HUES48 (cell line): ENCODE data around the gene GLDN.

ENCODE experiments used
- H3K27ac ChIP-seq: one replicate; pipeline ENCODE4 v1.7.0; 2013; ENCODE audit warnings: low read depth, low read length, inconsistent platforms
- H3K27me3 ChIP-seq: 2 replicates; pipeline ENCODE4 v1.6.1; 2013; ENCODE audit warnings: mild to moderate bottlenecking, low read length; ENCODE audit not compliant: control insufficient read depth, insufficient read depth
- H3K36me3 ChIP-seq: 2 replicates; pipeline ENCODE4 v1.6.1; 2013; ENCODE audit warnings: low read length; ENCODE audit not compliant: control insufficient read depth, insufficient read depth
- H3K4me1 ChIP-seq: 2 replicates; pipeline ENCODE4 v1.6.1; 2013; ENCODE audit warnings: mild to moderate bottlenecking, low read length; ENCODE audit not compliant: control insufficient read depth, insufficient read depth
- H3K4me3 ChIP-seq: 2 replicates; pipeline ENCODE4 v1.5.1; 2013; ENCODE audit warnings: mild to moderate bottlenecking, low read depth, low read length
- H3K9ac ChIP-seq: 2 replicates; pipeline ENCODE4 v1.6.1; 2013; ENCODE audit warnings: mild to moderate bottlenecking, low read depth, low read length, moderate library complexity
- H3K9me3 ChIP-seq: 2 replicates; pipeline ENCODE4 v1.6.1; 2013; ENCODE audit warnings: low read length; ENCODE audit not compliant: control insufficient read depth, insufficient read depth

GLDN gene

DNA sequence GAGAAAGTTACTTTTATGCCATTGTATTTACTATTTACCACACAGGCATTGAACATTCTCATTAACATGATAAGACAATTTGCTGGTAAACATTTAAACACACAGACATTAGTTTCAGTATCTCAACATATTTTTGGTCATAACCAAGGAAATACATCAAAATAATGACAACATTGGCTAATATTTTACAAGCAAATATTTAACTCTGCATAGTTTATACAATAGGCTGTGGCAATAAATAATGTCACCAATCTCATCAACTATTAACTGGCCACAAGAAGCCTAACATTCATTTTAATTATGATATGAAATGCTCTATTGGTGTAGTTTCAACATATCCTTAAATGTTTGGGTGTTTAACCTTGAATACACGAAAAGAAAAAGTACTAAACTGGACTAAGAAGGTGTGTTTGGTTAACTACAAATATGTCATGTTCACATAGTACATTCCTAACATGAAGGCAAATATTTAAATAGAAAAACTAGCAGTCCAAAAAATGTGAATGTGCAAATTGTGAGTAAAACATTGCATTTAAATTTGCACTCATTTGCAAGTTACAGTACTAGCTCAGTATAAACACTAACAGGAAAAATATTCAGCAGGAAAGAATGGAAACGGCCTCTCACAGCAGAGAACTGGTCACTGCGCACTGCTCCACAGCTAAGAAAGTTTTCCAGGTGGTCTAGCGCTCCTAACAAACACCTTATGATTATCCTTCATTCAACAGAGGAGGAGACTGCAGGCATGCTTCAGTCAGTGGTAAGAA is 106.6 kb downstream of the GLDN start:
- no peak overlapping the region for H3K4me3 ChIP-seq
- H3K9me3 ChIP-seq = no peaks in the 10 kb centered on the region
- H3K36me3 ChIP-seq = peaks cover 6% of the 10 kb centered on the region
- H3K27me3 ChIP-seq = no peaks in the 10 kb centered on the region
- no peak overlapping the region for H3K27ac ChIP-seq
- H3K4me1 ChIP-seq = 0 out of 2 replicates have a peak, but pooled peaks cover 2% of the 10 kb centered on the region
- no peak overlapping the region for H3K9ac ChIP-seq

DNA sequence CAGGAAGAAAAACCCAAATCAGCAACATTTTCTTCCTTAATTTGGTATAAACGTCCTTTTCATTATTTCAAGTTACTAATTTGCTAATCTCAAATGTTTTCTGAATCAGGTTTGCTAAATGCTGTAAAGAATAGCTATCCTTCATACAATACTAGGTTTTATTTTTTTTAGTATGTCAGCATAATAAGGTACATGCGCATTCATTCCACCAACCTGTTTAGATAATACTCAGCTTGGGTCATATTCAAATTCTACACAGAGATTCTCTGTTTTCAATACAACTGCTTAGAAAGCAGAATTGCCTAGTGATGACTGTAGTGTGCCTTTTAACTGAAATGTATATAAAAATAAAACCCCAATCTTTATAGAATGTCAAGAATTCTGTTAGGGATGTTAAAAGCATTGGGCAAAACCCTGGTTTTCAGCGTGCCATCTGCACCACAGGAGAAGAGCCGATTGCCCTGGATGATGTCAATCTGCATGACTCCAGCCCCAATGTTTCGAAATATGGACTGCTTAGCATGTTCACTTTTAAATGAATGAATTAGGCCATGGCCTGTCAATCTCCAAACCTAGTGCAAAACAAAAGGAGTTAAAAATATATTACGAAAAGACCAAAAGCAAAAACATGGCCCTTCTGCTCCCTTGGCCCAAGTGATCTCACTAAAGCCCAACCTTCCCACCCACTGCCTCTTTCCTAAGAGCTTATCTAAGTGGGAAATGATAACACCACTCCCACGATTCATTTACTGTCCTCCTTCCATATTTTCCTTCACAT is 107.4 kb downstream of the GLDN start:
- no peaks in the 10 kb centered on the region for H3K27me3 ChIP-seq
- no peaks in the 10 kb centered on the region for H3K9me3 ChIP-seq
- H3K4me1 ChIP-seq = 0 out of 2 replicates have a peak, but pooled peaks cover 2% of the 10 kb centered on the region
- no peak overlapping the region for H3K27ac ChIP-seq
- H3K4me3 ChIP-seq = no peak overlapping the region
- peaks cover 6% of the 10 kb centered on the region for H3K36me3 ChIP-seq
- no peak overlapping the region for H3K9ac ChIP-seq

DNA sequence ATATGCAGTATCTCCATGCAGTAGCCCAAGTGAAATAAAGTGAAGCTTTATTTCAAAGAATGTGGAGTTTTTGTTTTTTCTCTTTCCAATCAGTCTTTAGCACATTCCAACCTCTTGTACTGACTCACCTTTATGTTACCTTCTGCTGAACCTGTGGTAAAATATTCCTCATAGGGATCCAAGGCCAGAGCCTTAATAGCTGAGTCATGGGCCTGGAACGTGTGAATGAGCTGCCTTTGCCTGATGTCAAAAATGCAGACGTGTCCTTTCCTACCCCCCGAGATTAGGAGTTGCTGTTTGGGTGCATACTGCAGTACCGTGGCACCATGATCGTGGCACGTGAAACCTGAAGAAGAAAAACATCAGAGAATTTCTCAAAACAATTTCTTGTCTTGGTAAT is 108.5 kb downstream of the GLDN start:
- Histone ChIP-seq H3K9me3 (no peaks in the 10 kb centered on the region), H3K4me3 (no peak overlapping the region), H3K36me3 (peaks cover 6% of the 10 kb centered on the region), H3K4me1 (0 out of 2 replicates have a peak, but pooled peaks cover 2% of the 10 kb centered on the region), H3K27me3 (no peaks in the 10 kb centered on the region), H3K27ac (no peak overlapping the region), H3K9ac (no peak overlapping the region)
